HCT116 (cell line): Measurements from ENCODE around the gene WNT7B.

Experiments
- CTCF ChIP-seq, 3 experiments: fragments of 200-600 bp in 1 of 3; sonication (generic) in 1 of 3; IDR thresholded peaks in 2 of 3; conservative IDR thresholded peaks in 1 of 3; 2 replicates each; pipeline ENCODE4 v1.5.1; 2012 to 2017; ENCODE audit warnings: low read depth in 2 of 3, low read length in 2 of 3, antibody characterized with exemption in 1 of 3, borderline replicate concordance in 1 of 3, control low read depth in 1 of 3, mild to moderate bottlenecking in 1 of 3, mixed read lengths in 1 of 3, mixed run types in 1 of 3, moderate library complexity in 1 of 3; ENCODE audit not compliant: insufficient read depth in 1 of 3
- EZH2 ChIP-seq: fragments of 200-600 bp; sonication (generic); IDR thresholded peaks from 2 replicates; pipeline ENCODE4 v1.6.1; 2017; ENCODE audit warnings: antibody characterized with exemption, mixed run types
- ZFX ChIP-seq: fragments of 450-650 bp; IDR thresholded peaks from 2 replicates; pipeline ENCODE4 v1.6.1; 2017

GRCh38 chr22:45887202-45888131, 89.5 kb downstream of the WNT7B start:
- TF ChIP-seq ZFX = no peak
- no peak for TF ChIP-seq EZH2
- TF ChIP-seq CTCF (IDR thresholded peaks at IDR 0.05 in 2 of 3, conservative IDR thresholded peaks at IDR 0.05 in 1 of 3; ENCODE audit: borderline replicate concordance in 1 of 3, insufficient read depth in 1 of 3, low read depth in 2 of 3, low read length in 2 of 3) = no peak
